ENCODE measurements around the gene EFHC1. TPM values are rescaled to one million over a fixed set of nuclear protein-coding genes. Genes with fewer than 3 reads are reported as not detected.

Gene EFHC1
- total RNA-seq, 1 experiment from 2014 or later: 24.6 TPM

DNA sequence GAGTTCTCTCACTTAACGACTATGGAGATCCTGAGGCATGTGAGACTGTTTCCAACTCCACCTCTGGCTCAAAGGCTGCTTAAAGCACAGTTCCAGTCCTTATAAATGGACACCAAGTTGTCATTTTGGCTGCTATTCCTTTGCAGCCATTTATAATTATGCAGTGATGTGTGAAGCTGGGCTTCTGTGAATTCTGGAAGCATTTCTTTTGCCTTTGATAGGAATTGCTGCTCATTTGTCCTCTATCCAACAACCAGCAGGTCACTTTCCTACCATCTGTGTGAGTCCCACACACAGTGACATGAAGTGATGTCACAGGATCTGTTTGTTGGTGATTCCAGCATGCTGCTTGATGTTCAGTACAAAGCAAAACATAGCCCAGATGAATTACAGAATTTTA, 28.5 kb upstream of the EFHC1 start:
- in situ Hi-C loops (cut with HindIII; ENCODE audit: low pct_unique_long_range_greater_than_20kb, low sequenced_read_pairs): no loop called here
- POLR2A ChIA-PET: interaction anchor here (0.5 kb wide), 1 partner anchor 256 kb away, joined by 3 read pairs; no protein-coding TSS in a partner anchor
- Histone ChIP-seq H3K27me3 (ENCODE audit: control insufficient read depth, insufficient read depth, low read length) (no peaks in the 10 kb centered on the region), H3K4me3 (ENCODE audit: low read depth in 2 of 2, low read length in 2 of 2) (no peak overlapping the region), H3K4me1 (ENCODE audit: control insufficient read depth, insufficient read depth, low read length) (peaks cover 15% of the 10 kb centered on the region), H3K9me3 (ENCODE audit: control insufficient read depth, insufficient read depth, low read depth, low read length) (peaks cover 5% of the 10 kb centered on the region; the same call in 1 of the 2 replicates), H3K27ac (ENCODE audit: low read length) (peak overlapping the region; percentile 81; the same call in 1 of the 2 replicates), H3K36me3 (ENCODE audit: control insufficient read depth, insufficient read depth, low read length) (no peaks in the 10 kb centered on the region)
- CTCF ChIA-PET: no interaction called here
- TF ChIP-seq, protein P1, sequence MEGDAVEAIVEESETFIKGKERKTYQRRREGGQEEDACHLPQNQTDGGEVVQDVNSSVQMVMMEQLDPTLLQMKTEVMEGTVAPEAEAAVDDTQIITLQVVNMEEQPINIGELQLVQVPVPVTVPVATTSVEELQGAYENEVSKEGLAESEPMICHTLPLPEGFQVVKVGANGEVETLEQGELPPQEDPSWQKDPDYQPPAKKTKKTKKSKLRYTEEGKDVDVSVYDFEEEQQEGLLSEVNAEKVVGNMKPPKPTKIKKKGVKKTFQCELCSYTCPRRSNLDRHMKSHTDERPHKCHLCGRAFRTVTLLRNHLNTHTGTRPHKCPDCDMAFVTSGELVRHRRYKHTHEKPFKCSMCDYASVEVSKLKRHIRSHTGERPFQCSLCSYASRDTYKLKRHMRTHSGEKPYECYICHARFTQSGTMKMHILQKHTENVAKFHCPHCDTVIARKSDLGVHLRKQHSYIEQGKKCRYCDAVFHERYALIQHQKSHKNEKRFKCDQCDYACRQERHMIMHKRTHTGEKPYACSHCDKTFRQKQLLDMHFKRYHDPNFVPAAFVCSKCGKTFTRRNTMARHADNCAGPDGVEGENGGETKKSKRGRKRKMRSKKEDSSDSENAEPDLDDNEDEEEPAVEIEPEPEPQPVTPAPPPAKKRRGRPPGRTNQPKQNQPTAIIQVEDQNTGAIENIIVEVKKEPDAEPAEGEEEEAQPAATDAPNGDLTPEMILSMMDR (IDR thresholded peaks at IDR 0.05): no peak
- TF ChIP-seq, protein P2, sequence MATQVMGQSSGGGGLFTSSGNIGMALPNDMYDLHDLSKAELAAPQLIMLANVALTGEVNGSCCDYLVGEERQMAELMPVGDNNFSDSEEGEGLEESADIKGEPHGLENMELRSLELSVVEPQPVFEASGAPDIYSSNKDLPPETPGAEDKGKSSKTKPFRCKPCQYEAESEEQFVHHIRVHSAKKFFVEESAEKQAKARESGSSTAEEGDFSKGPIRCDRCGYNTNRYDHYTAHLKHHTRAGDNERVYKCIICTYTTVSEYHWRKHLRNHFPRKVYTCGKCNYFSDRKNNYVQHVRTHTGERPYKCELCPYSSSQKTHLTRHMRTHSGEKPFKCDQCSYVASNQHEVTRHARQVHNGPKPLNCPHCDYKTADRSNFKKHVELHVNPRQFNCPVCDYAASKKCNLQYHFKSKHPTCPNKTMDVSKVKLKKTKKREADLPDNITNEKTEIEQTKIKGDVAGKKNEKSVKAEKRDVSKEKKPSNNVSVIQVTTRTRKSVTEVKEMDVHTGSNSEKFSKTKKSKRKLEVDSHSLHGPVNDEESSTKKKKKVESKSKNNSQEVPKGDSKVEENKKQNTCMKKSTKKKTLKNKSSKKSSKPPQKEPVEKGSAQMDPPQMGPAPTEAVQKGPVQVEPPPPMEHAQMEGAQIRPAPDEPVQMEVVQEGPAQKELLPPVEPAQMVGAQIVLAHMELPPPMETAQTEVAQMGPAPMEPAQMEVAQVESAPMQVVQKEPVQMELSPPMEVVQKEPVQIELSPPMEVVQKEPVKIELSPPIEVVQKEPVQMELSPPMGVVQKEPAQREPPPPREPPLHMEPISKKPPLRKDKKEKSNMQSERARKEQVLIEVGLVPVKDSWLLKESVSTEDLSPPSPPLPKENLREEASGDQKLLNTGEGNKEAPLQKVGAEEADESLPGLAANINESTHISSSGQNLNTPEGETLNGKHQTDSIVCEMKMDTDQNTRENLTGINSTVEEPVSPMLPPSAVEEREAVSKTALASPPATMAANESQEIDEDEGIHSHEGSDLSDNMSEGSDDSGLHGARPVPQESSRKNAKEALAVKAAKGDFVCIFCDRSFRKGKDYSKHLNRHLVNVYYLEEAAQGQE (IDR thresholded peaks at IDR 0.05; ENCODE audit: insufficient read depth in 1 of 2, low read depth in 2 of 2, low read length in 1 of 2): no peak
- TF ChIP-seq SIN3A (IDR thresholded peaks at IDR 0.05; ENCODE audit: borderline replicate concordance, insufficient read depth, low read depth, low read length) (no peak), TCF7L2 (IDR thresholded peaks at IDR 0.05; ENCODE audit: low read depth, low read length) (no peak), POLR2AphosphoS5 (IDR thresholded peaks at IDR 0.05; ENCODE audit: low read depth, low read length) (no peak)
- intact Hi-C loops (cut with micrococcal nuclease; ENCODE audit: unreplicated experiment): no loop called here
- BruUV-seq (replicated peaks): no TSS peak
- DNase-seq (ENCODE audit: low read depth, low spot score) (no peak), ATAC-seq (no peak)

DNA sequence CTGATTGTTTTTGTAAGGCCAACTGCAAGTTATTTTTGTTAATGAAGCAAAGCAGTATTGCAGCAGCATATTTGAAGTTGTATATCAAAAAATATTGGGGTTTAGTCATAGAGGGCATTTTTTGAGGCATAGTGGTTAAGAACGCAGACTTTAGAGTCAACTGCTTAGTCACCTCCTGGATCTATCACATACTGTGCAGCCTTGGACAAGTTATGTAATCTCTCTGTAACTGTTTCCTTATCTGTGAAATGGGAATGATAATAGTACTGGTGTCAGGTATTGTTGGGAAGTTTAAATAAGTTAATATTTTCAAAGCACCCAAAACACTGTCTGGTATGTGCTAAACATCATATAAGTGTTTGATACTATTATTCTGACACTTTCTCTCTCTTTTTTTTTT, 27.2 kb upstream of the EFHC1 start:
- Histone ChIP-seq H3K4me1 (ENCODE audit: control insufficient read depth, insufficient read depth, low read length) (peaks cover 15% of the 10 kb centered on the region), H3K9me3 (ENCODE audit: control insufficient read depth, insufficient read depth, low read depth, low read length) (no peaks in the 10 kb centered on the region; the same call in 1 of the 2 replicates), H3K27ac (ENCODE audit: low read length) (no peak overlapping the region), H3K27me3 (ENCODE audit: control insufficient read depth, insufficient read depth, low read length) (no peaks in the 10 kb centered on the region), H3K36me3 (ENCODE audit: control insufficient read depth, insufficient read depth, low read length) (no peaks in the 10 kb centered on the region), H3K4me3 (ENCODE audit: low read depth in 2 of 2, low read length in 2 of 2) (no peak overlapping the region)
- intact Hi-C loops (cut with micrococcal nuclease; ENCODE audit: unreplicated experiment) (no loop called here), in situ Hi-C loops (cut with HindIII; ENCODE audit: low pct_unique_long_range_greater_than_20kb, low sequenced_read_pairs) (no loop called here)
- ChIA-PET POLR2A (no interaction called here), CTCF (no interaction called here)
- no peak for DNase-seq (ENCODE audit: low read depth, low spot score)
- TF ChIP-seq, protein P2 (IDR thresholded peaks at IDR 0.05; ENCODE audit: insufficient read depth in 1 of 2, low read depth in 2 of 2, low read length in 1 of 2): no peak
- no peak for TF ChIP-seq POLR2AphosphoS5 (IDR thresholded peaks at IDR 0.05; ENCODE audit: low read depth, low read length)
- TF ChIP-seq TCF7L2 (IDR thresholded peaks at IDR 0.05; ENCODE audit: low read depth, low read length): no peak
- TF ChIP-seq SIN3A (IDR thresholded peaks at IDR 0.05; ENCODE audit: borderline replicate concordance, insufficient read depth, low read depth, low read length): no peak
- TF ChIP-seq, protein P1 (IDR thresholded peaks at IDR 0.05): no peak
- no peak for ATAC-seq
- no TSS peak for BruUV-seq (replicated peaks)

All from Panc1 (cell line).